ENCODE results near the gene ZEB1.

The ZEB1 gene

GRCh38 chr10:31390804-31391203 is 71.8 kb downstream of the ZEB1 start:
- H3K27ac ChIP-seq (ENCODE audit: low read depth, low read length) = no peak overlapping the region
- no peak overlapping the region for H3K4ac ChIP-seq (ENCODE audit: low read depth, low read length)
- no peak overlapping the region for H4K8ac ChIP-seq (ENCODE audit: low read depth, low read length)
- no peak overlapping the region for H3K23ac ChIP-seq (ENCODE audit: low read length)
- no peak overlapping the region for H3K4me3 ChIP-seq (ENCODE audit: low read length)
- no peak overlapping the region for H4K5ac ChIP-seq (ENCODE audit: low read length)
- no peak overlapping the region for H2AK5ac ChIP-seq (ENCODE audit: low read length)
- no peak overlapping the region for H3K56ac ChIP-seq (ENCODE audit: low read length)
- no peak for DNase-seq
- no peak overlapping the region for H3K4me2 ChIP-seq (ENCODE audit: low read length)
- H3K18ac ChIP-seq (ENCODE audit: low read length) = no peak overlapping the region
- no peak overlapping the region for H2BK120ac ChIP-seq (ENCODE audit: low read depth, low read length)
- H3K79me2 ChIP-seq (ENCODE audit: control insufficient read depth, insufficient read depth, low read length) = no peaks in the 10 kb centered on the region
- H3K4me1 ChIP-seq (ENCODE audit: control insufficient read depth, low read depth, low read length) = no peaks in the 10 kb centered on the region
- no peak overlapping the region for H2BK15ac ChIP-seq (replicated peaks; ENCODE audit: low read depth)
- no CpG with 5 or more reads among the region's 3 CpGs for WGBS (ENCODE audit: extremely low coverage, insufficient coverage, low lambda C conversion rate)
- no peaks in the 10 kb centered on the region for H3K27me3 ChIP-seq (ENCODE audit: insufficient read depth, low read length, poor library complexity)
- H3K79me1 ChIP-seq (ENCODE audit: low read length) = no peaks in the 10 kb centered on the region
- no peaks in the 10 kb centered on the region for H3K36me3 ChIP-seq (ENCODE audit: control insufficient read depth, insufficient read depth, low read length)
- no peak overlapping the region for H3K9ac ChIP-seq (ENCODE audit: low read length)
- no peak overlapping the region for H2BK5ac ChIP-seq (ENCODE audit: low read length)

- H3K9ac ChIP-seq (ENCODE audit: low read length) = no peak overlapping the region
- no peak overlapping the region for H4K8ac ChIP-seq (ENCODE audit: low read depth, low read length)
- H3K36me3 ChIP-seq (ENCODE audit: control insufficient read depth, insufficient read depth, low read length) = no peaks in the 10 kb centered on the region
- no peak overlapping the region for H3K18ac ChIP-seq (ENCODE audit: low read length)
- H3K79me1 ChIP-seq (ENCODE audit: low read length) = no peaks in the 10 kb centered on the region
- no peak overlapping the region for H3K4me3 ChIP-seq (ENCODE audit: low read length)
- DNase-seq = no peak
- H2BK120ac ChIP-seq (ENCODE audit: low read depth, low read length) = no peak overlapping the region
- no peaks in the 10 kb centered on the region for H3K79me2 ChIP-seq (ENCODE audit: control insufficient read depth, insufficient read depth, low read length)
- no peak overlapping the region for H3K4ac ChIP-seq (ENCODE audit: low read depth, low read length)
- no peak overlapping the region for H2BK5ac ChIP-seq (ENCODE audit: low read length)
- H4K5ac ChIP-seq (ENCODE audit: low read length) = no peak overlapping the region
- H3K23ac ChIP-seq (ENCODE audit: low read length) = no peak overlapping the region
- H3K56ac ChIP-seq (ENCODE audit: low read length) = no peak overlapping the region
- H3K4me1 ChIP-seq (ENCODE audit: control insufficient read depth, low read depth, low read length) = no peaks in the 10 kb centered on the region
- H3K4me2 ChIP-seq (ENCODE audit: low read length) = no peak overlapping the region
- no CpG with 5 or more reads among the region's 1 CpG for WGBS (ENCODE audit: extremely low coverage, insufficient coverage, low lambda C conversion rate)
- H3K27ac ChIP-seq (ENCODE audit: low read depth, low read length) = no peak overlapping the region
- no peak overlapping the region for H2BK15ac ChIP-seq (replicated peaks; ENCODE audit: low read depth)
- H3K27me3 ChIP-seq (ENCODE audit: insufficient read depth, low read length, poor library complexity) = no peaks in the 10 kb centered on the region
- H2AK5ac ChIP-seq (ENCODE audit: low read length) = no peak overlapping the region
These were observed 74.8 kb downstream of the ZEB1 start for GRCh38 chr10:31393844-31394243.

- no peak overlapping the region for H3K4me3 ChIP-seq (ENCODE audit: low read length)
These were observed 76.7 kb downstream of the ZEB1 start for GRCh38 chr10:31395695-31396094.

GRCh38 chr10:31396376-31396775 is 77.4 kb downstream of the ZEB1 start:
- Histone ChIP-seq H2BK5ac (ENCODE audit: low read length) (no peak overlapping the region), H3K4ac (ENCODE audit: low read depth, low read length) (no peak overlapping the region)
- no peak for DNase-seq

More at GRCh38 chr10:31395695-31396094, 76.7 kb downstream of the ZEB1 start:
- Histone ChIP-seq H2BK120ac (ENCODE audit: low read depth, low read length) (no peak overlapping the region), H3K4ac (ENCODE audit: low read depth, low read length) (no peak overlapping the region), H3K79me1 (ENCODE audit: low read length) (no peaks in the 10 kb centered on the region), H2BK5ac (ENCODE audit: low read length) (no peak overlapping the region), H3K27ac (ENCODE audit: low read depth, low read length) (no peak overlapping the region), H3K4me2 (ENCODE audit: low read length) (no peak overlapping the region), H4K8ac (ENCODE audit: low read depth, low read length) (no peak overlapping the region), H3K56ac (ENCODE audit: low read length) (no peak overlapping the region), H4K5ac (ENCODE audit: low read length) (no peak overlapping the region), H3K27me3 (ENCODE audit: insufficient read depth, low read length, poor library complexity) (no peaks in the 10 kb centered on the region), H3K4me1 (ENCODE audit: control insufficient read depth, low read depth, low read length) (no peaks in the 10 kb centered on the region), H3K18ac (ENCODE audit: low read length) (no peak overlapping the region), H3K23ac (ENCODE audit: low read length) (no peak overlapping the region), H3K9ac (ENCODE audit: low read length) (no peak overlapping the region), H2BK15ac (replicated peaks; ENCODE audit: low read depth) (no peak overlapping the region), H2AK5ac (ENCODE audit: low read length) (no peak overlapping the region), H3K36me3 (ENCODE audit: control insufficient read depth, insufficient read depth, low read length) (no peaks in the 10 kb centered on the region), H3K79me2 (ENCODE audit: control insufficient read depth, insufficient read depth, low read length) (no peaks in the 10 kb centered on the region)
- no peak for DNase-seq
- no CpG with 5 or more reads among the region's 3 CpGs for WGBS (ENCODE audit: extremely low coverage, insufficient coverage, low lambda C conversion rate)

GRCh38 chr10:31397852-31398251 is 78.8 kb downstream of the ZEB1 start:
- Histone ChIP-seq H3K18ac (ENCODE audit: low read length) (no peak overlapping the region), H3K36me3 (ENCODE audit: control insufficient read depth, insufficient read depth, low read length) (no peaks in the 10 kb centered on the region), H2BK120ac (ENCODE audit: low read depth, low read length) (no peak overlapping the region), H3K56ac (ENCODE audit: low read length) (no peak overlapping the region), H3K9ac (ENCODE audit: low read length) (no peak overlapping the region), H3K4me2 (ENCODE audit: low read length) (no peak overlapping the region), H2BK5ac (ENCODE audit: low read length) (no peak overlapping the region), H3K79me2 (ENCODE audit: control insufficient read depth, insufficient read depth, low read length) (no peaks in the 10 kb centered on the region), H3K4me1 (ENCODE audit: control insufficient read depth, low read depth, low read length) (no peaks in the 10 kb centered on the region), H3K27ac (ENCODE audit: low read depth, low read length) (no peak overlapping the region), H2AK5ac (ENCODE audit: low read length) (no peak overlapping the region), H3K4me3 (ENCODE audit: low read length) (no peak overlapping the region), H3K4ac (ENCODE audit: low read depth, low read length) (no peak overlapping the region), H2BK15ac (replicated peaks; ENCODE audit: low read depth) (no peak overlapping the region), H3K27me3 (ENCODE audit: insufficient read depth, low read length, poor library complexity) (no peaks in the 10 kb centered on the region), H3K23ac (ENCODE audit: low read length) (no peak overlapping the region), H4K5ac (ENCODE audit: low read length) (no peak overlapping the region), H3K79me1 (ENCODE audit: low read length) (no peaks in the 10 kb centered on the region), H4K8ac (ENCODE audit: low read depth, low read length) (no peak overlapping the region)
- no CpG with 5 or more reads among the region's 1 CpG for WGBS (ENCODE audit: extremely low coverage, insufficient coverage, low lambda C conversion rate)
- no peak for DNase-seq

More at GRCh38 chr10:31396376-31396775, 77.4 kb downstream of the ZEB1 start:
- Histone ChIP-seq H4K5ac (ENCODE audit: low read length) (no peak overlapping the region), H3K27me3 (ENCODE audit: insufficient read depth, low read length, poor library complexity) (no peaks in the 10 kb centered on the region), H3K79me1 (ENCODE audit: low read length) (no peaks in the 10 kb centered on the region), H3K4me2 (ENCODE audit: low read length) (no peak overlapping the region), H2AK5ac (ENCODE audit: low read length) (no peak overlapping the region), H3K79me2 (ENCODE audit: control insufficient read depth, insufficient read depth, low read length) (no peaks in the 10 kb centered on the region), H2BK15ac (replicated peaks; ENCODE audit: low read depth) (no peak overlapping the region), H3K36me3 (ENCODE audit: control insufficient read depth, insufficient read depth, low read length) (no peaks in the 10 kb centered on the region), H3K18ac (ENCODE audit: low read length) (no peak overlapping the region), H3K4me1 (ENCODE audit: control insufficient read depth, low read depth, low read length) (no peaks in the 10 kb centered on the region), H3K27ac (ENCODE audit: low read depth, low read length) (no peak overlapping the region), H3K23ac (ENCODE audit: low read length) (no peak overlapping the region), H4K8ac (ENCODE audit: low read depth, low read length) (no peak overlapping the region), H3K9ac (ENCODE audit: low read length) (no peak overlapping the region), H3K56ac (ENCODE audit: low read length) (no peak overlapping the region), H3K4me3 (ENCODE audit: low read length) (no peak overlapping the region), H2BK120ac (ENCODE audit: low read depth, low read length) (no peak overlapping the region)

GRCh38 chr10:31399171-31399570 is 80.2 kb downstream of the ZEB1 start:
- Histone ChIP-seq H3K18ac (ENCODE audit: low read length) (no peak overlapping the region), H3K56ac (ENCODE audit: low read length) (no peak overlapping the region), H3K27me3 (ENCODE audit: insufficient read depth, low read length, poor library complexity) (no peaks in the 10 kb centered on the region), H3K27ac (ENCODE audit: low read depth, low read length) (no peak overlapping the region), H2BK5ac (ENCODE audit: low read length) (no peak overlapping the region), H3K79me1 (ENCODE audit: low read length) (no peaks in the 10 kb centered on the region), H3K4me3 (ENCODE audit: low read length) (no peak overlapping the region), H3K4ac (ENCODE audit: low read depth, low read length) (no peak overlapping the region), H4K8ac (ENCODE audit: low read depth, low read length) (no peak overlapping the region), H2BK120ac (ENCODE audit: low read depth, low read length) (no peak overlapping the region), H4K5ac (ENCODE audit: low read length) (no peak overlapping the region), H3K23ac (ENCODE audit: low read length) (no peak overlapping the region), H2AK5ac (ENCODE audit: low read length) (no peak overlapping the region), H3K9ac (ENCODE audit: low read length) (no peak overlapping the region), H3K4me1 (ENCODE audit: control insufficient read depth, low read depth, low read length) (no peaks in the 10 kb centered on the region), H3K36me3 (ENCODE audit: control insufficient read depth, insufficient read depth, low read length) (no peaks in the 10 kb centered on the region), H2BK15ac (replicated peaks; ENCODE audit: low read depth) (no peak overlapping the region), H3K79me2 (ENCODE audit: control insufficient read depth, insufficient read depth, low read length) (no peaks in the 10 kb centered on the region), H3K4me2 (ENCODE audit: low read length) (no peak overlapping the region)
- WGBS (ENCODE audit: extremely low coverage, insufficient coverage, low lambda C conversion rate) = no CpG with 5 or more reads among the region's 5 CpGs
- DNase-seq = no peak
